MM.1S (cell line): ENCODE data around the gene ATP2B2.

ENCODE experiments used
- DNase-seq: peaks from one replicate; pipeline ENCODE4 v3.0.0-alpha.2; 2015
- H2AFZ ChIP-seq: fragments of 300-600 bp; sonication (generic); 2 replicates; pipeline ENCODE4 v1.6.0; 2016; ENCODE audit warnings: antibody characterized with exemption, low read length
- H3F3A ChIP-seq: fragments of 300-600 bp; sonication (generic); 2 replicates; pipeline ENCODE4 v1.6.1; 2016; ENCODE audit warnings: mild to moderate bottlenecking, antibody characterized with exemption, low read length, moderate library complexity, mixed read lengths; ENCODE audit not compliant: insufficient read depth
- H3K27ac ChIP-seq: fragments of 300-600 bp; sonication (generic); 2 replicates; pipeline ENCODE4 v1.5.1; 2016; ENCODE audit warnings: mild to moderate bottlenecking, low read length
- H3K27me3 ChIP-seq: fragments of 300-600 bp; sonication (generic); replicated peaks from 2 replicates; pipeline ENCODE4 v1.6.0; 2016; ENCODE audit warnings: low read length; ENCODE audit not compliant: insufficient read depth
- H3K36me3 ChIP-seq: fragments of 300-600 bp; sonication (generic); replicated peaks from 2 replicates; pipeline ENCODE4 v1.6.1; 2016; ENCODE audit warnings: mild to moderate bottlenecking, low read length, mixed read lengths; ENCODE audit not compliant: insufficient read depth
- H3K4me1 ChIP-seq: fragments of 300-600 bp; sonication (generic); 2 replicates; pipeline ENCODE4 v1.6.1; 2016; ENCODE audit warnings: low read length, mixed read lengths
- H3K4me2 ChIP-seq: fragments of 300-600 bp; sonication (generic); 2 replicates; pipeline ENCODE4 v1.6.0; 2016; ENCODE audit warnings: low read depth, low read length
- H3K4me3 ChIP-seq: fragments of 300-600 bp; sonication (generic); 2 replicates; pipeline ENCODE4 v1.5.1; 2016; ENCODE audit warnings: low read length, mixed read lengths
- H3K79me2 ChIP-seq: fragments of 300-600 bp; sonication (generic); 2 replicates; pipeline ENCODE4 v1.6.1; 2016; ENCODE audit warnings: mixed run types, low read length, mixed read lengths
- H3K9ac ChIP-seq: fragments of 300-600 bp; sonication (generic); 2 replicates; pipeline ENCODE4 v1.6.1; 2016; ENCODE audit warnings: low read length, mixed read lengths
- H3K9me2 ChIP-seq: fragments of 300-600 bp; sonication (generic); replicated peaks from 2 replicates; pipeline ENCODE4 v1.6.1; 2016; ENCODE audit warnings: mild to moderate bottlenecking, low read length, mixed read lengths; ENCODE audit not compliant: insufficient read depth
- H3K9me3 ChIP-seq: fragments of 300-600 bp; sonication (generic); replicated peaks from 2 replicates; pipeline ENCODE4 v1.6.1; 2016; ENCODE audit warnings: mild to moderate bottlenecking, low read length, mixed read lengths; ENCODE audit not compliant: insufficient read depth
- H4K20me1 ChIP-seq: fragments of 300-600 bp; sonication (generic); 2 replicates; pipeline ENCODE4 v1.6.1; 2016; ENCODE audit warnings: mild to moderate bottlenecking, low read length, moderate library complexity, mixed read lengths; ENCODE audit not compliant: insufficient read depth
- CTCF ChIP-seq: fragments of 300-600 bp; sonication (generic); IDR thresholded peaks from 2 replicates; pipeline ENCODE4 v1.5.1; 2016; ENCODE audit warnings: antibody characterized with exemption, low read length, mixed read lengths
- EZH2 ChIP-seq: fragments of 300-600 bp; sonication (generic); optimal IDR thresholded peaks from 2 replicates; pipeline ENCODE3; 2017; ENCODE audit warnings: low read depth, mild to moderate bottlenecking, antibody characterized with exemption, low read length, mixed read lengths
- EZH2phosphoT487 ChIP-seq: fragments of 300-600 bp; sonication (generic); IDR thresholded peaks from 2 replicates; pipeline ENCODE4 v1.6.1; 2018; ENCODE audit warnings: antibody characterized with exemption, low read length

Gene ATP2B2

DNA sequence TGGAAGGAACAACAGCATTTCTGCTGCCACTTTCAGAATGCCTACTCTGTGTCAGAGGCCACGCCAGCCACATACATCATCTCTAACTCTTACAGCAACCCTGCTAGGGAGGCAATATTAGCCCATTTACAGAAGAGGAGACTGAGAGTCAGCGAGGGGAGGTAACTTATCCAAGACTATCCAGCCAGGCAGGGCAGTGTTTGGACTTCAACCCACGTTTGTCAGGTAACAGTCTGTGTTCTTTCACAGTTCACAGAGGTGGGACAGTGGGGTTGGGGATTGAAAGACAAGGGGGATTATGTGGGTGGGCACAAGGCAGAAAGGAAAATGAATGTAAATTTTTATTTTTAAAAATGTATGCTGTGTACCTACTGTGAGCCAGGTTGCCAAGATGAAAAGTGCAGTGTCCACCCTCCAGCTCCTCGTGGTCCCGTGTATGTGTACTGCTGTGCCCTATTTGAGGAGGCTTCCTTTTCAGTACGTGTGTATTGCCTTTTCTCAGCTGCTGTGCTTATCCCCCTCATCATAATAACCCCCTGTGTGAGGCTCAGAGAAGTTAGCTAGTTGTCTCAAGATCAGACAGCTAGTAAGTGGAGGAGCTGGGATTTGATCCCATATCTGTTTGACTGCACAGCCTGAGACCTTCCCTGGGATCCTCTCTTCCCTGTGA lies 16.5 kb upstream of the ATP2B2 start:
- no peak overlapping the region for H3K4me2 ChIP-seq
- no peaks in the 10 kb centered on the region for H3K9me3 ChIP-seq
- no peaks in the 10 kb centered on the region for H3K4me1 ChIP-seq
- H3K27me3 ChIP-seq: peaks cover 16% of the 10 kb centered on the region
- no peaks in the 10 kb centered on the region for H3F3A ChIP-seq
- no peak for TF ChIP-seq EZH2phosphoT487
- no peak for TF ChIP-seq CTCF
- no peak for TF ChIP-seq EZH2
- H3K9me2 ChIP-seq: no peaks in the 10 kb centered on the region
- no peak overlapping the region for H3K27ac ChIP-seq
- H3K79me2 ChIP-seq: no peaks in the 10 kb centered on the region
- H3K9ac ChIP-seq: no peak overlapping the region
- H4K20me1 ChIP-seq: no peaks in the 10 kb centered on the region
- no peak overlapping the region for H2AFZ ChIP-seq
- no peak overlapping the region for H3K4me3 ChIP-seq
- DNase-seq: no peak
- H3K36me3 ChIP-seq: no peaks in the 10 kb centered on the region

- Histone ChIP-seq H2AFZ (no peak overlapping the region), H3K9ac (no peak overlapping the region), H3K36me3 (no peaks in the 10 kb centered on the region), H3K79me2 (no peaks in the 10 kb centered on the region), H3K4me3 (no peak overlapping the region), H3K9me2 (no peaks in the 10 kb centered on the region), H4K20me1 (no peaks in the 10 kb centered on the region), H3K4me2 (no peak overlapping the region), H3K9me3 (no peaks in the 10 kb centered on the region), H3K4me1 (no peaks in the 10 kb centered on the region), H3F3A (no peaks in the 10 kb centered on the region), H3K27ac (no peak overlapping the region), H3K27me3 (peaks cover 10% of the 10 kb centered on the region)
- TF ChIP-seq EZH2 (no peak), CTCF (no peak), EZH2phosphoT487 (no peak)
- no peak for DNase-seq
Observed at GRCh38 chr3:10520072-10520471, 14.7 kb upstream of the ATP2B2 start.

GRCh38 chr3:10519236-10519635 lies 13.8 kb upstream of the ATP2B2 start:
- Histone ChIP-seq H3K27ac (no peak overlapping the region), H3K4me1 (no peaks in the 10 kb centered on the region), H3K9me3 (no peaks in the 10 kb centered on the region), H4K20me1 (no peaks in the 10 kb centered on the region), H3K27me3 (peaks cover 9% of the 10 kb centered on the region), H3F3A (no peaks in the 10 kb centered on the region), H3K9me2 (no peaks in the 10 kb centered on the region), H3K36me3 (no peaks in the 10 kb centered on the region), H3K4me2 (no peak overlapping the region), H3K79me2 (no peaks in the 10 kb centered on the region), H2AFZ (no peak overlapping the region), H3K4me3 (no peak overlapping the region), H3K9ac (no peak overlapping the region)
- DNase-seq: no peak
- TF ChIP-seq CTCF: no peak
- TF ChIP-seq EZH2: no peak
- TF ChIP-seq EZH2phosphoT487: no peak
